CD4-positive, CD25-positive, alpha-beta regulatory T cell (primary cell): Measurements from ENCODE around the gene DAW1. TPM values are rescaled to one million over a fixed set of nuclear protein-coding genes. Genes with fewer than 3 reads are reported as not detected.

ENCODE experiments used
- ATAC-seq, 2 donors: fragments of 150-1000 bp; cut with Tn5 transposase; one replicate each; pipeline ENCODE4 v1.10.0; 2021; ENCODE audit warnings: low read depth in 2 of 2, moderate number of reproducible peaks in 2 of 2, moderate library complexity in 1 of 2
- DNase-seq, 3 donors: peaks; one replicate each; pipeline versions ENCODE4 v3.0.0 to v3.0.0-alpha.2; 2012 to 2022; ENCODE audit warnings: mixed read lengths in 1 of 3
- H3K27ac ChIP-seq: one replicate; pipeline ENCODE4 v1.7.0; 2013; ENCODE audit warnings: mild to moderate bottlenecking, low read length; ENCODE audit not compliant: insufficient read depth, poor library complexity, severe bottlenecking
- H3K27me3 ChIP-seq: one replicate; pipeline ENCODE4 v1.7.0; 2013; ENCODE audit warnings: low read length; ENCODE audit not compliant: control insufficient read depth, insufficient read depth
- H3K36me3 ChIP-seq: one replicate; pipeline ENCODE4 v1.7.0; 2013; ENCODE audit warnings: mild to moderate bottlenecking, low read length, moderate library complexity; ENCODE audit not compliant: control insufficient read depth, insufficient read depth
- H3K4me1 ChIP-seq: 2 replicates; pipeline ENCODE4 v1.7.0; 2013; ENCODE audit warnings: mild to moderate bottlenecking, low read length; ENCODE audit not compliant: insufficient read depth, control insufficient read depth, poor library complexity, severe bottlenecking
- H3K4me3 ChIP-seq: one replicate; pipeline ENCODE4 v1.7.0; 2013; ENCODE audit warnings: low read depth, mild to moderate bottlenecking, low read length, moderate library complexity
- H3K9me3 ChIP-seq, 2 experiments: 1 replicate in 1 of 2; 2 replicates in 1 of 2; pipeline ENCODE4 v1.7.0; 2013; ENCODE audit warnings: low read length in 2 of 2, mild to moderate bottlenecking in 1 of 2, moderate library complexity in 1 of 2; ENCODE audit not compliant: control insufficient read depth in 2 of 2
- H3K27ac Mint-ChIP-seq, 3 donors: one replicate each; pipeline ENCODE4 v1.8.0; 2020 to 2022; ENCODE audit warnings: mild to moderate bottlenecking in 3 of 3, mixed read lengths in 3 of 3, moderate library complexity in 2 of 3
- H3K27me3 Mint-ChIP-seq: one replicate; pipeline ENCODE4 v1.8.0; 2022; ENCODE audit warnings: mild to moderate bottlenecking, mixed read lengths
- H3K36me3 Mint-ChIP-seq: one replicate; pipeline ENCODE4 v1.8.0; 2020; ENCODE audit warnings: mixed read lengths
- H3K4me1 Mint-ChIP-seq, 4 donors: one replicate each; pipeline ENCODE4 v1.8.0; 2020 to 2022; ENCODE audit warnings: mixed read lengths in 4 of 4, mild to moderate bottlenecking in 1 of 4
- H3K4me3 Mint-ChIP-seq, 4 donors: one replicate each; pipeline ENCODE4 v1.8.0; 2020 to 2022; ENCODE audit warnings: mild to moderate bottlenecking in 4 of 4, mixed read lengths in 4 of 4, moderate library complexity in 3 of 4
- H3K9me3 Mint-ChIP-seq, 7 donors: one replicate each; pipeline ENCODE4 v1.8.0; 2020 to 2022; ENCODE audit warnings: mixed read lengths in 7 of 7, mild to moderate bottlenecking in 3 of 7, moderate library complexity in 2 of 7
- polyA plus RNA-seq, 4 donors: library from polyadenylated mRNA; unstranded; fragments of 300-500 nt; fragmentation: Illumina TruSeq; gene quantifications; one replicate each; pipeline ENCODE4 v1.2.3, GENCODE V29; 2021
- total RNA-seq: library from RNA; stranded (reverse); gene quantifications from one replicate; pipeline ENCODE4 v1.2.3, GENCODE V29; 2022

The DAW1 gene
- total and polyA plus RNA-seq, 5 donors from 2014 or later, result not detected

DNA sequence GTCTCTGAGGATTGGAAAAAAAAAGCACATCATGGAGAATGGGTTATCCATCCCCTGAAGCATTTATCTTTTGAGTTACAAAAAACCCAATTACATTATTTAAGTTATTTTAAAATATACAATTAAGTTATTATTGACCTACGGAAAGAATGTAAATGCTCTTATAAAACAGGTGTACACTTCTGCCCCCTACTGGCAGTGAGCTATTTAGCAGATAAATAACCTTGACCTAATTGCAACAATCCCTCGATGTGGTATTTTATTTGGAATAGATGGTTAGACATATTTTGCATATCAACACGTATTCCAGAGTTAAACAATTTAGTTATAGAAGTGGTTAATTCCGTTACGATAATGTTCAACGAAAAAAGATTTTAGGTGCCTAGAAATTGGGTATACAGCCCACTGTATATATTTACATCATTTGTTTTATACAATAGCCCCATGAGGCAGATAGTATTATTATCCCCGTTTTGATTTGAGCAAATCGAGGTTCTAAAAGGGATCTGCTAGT, 9.1 kb upstream of the DAW1 start:
- DNase-seq (peak; percentile 14 to 63 (median 29)), ATAC-seq (no peak)
- Histone ChIP-seq H3K27me3 (no peaks in the 10 kb centered on the region), H3K9me3 (no peaks in the 10 kb centered on the region), H3K4me1 (no peaks in the 10 kb centered on the region), H3K27ac (no peak overlapping the region), H3K36me3 (no peaks in the 10 kb centered on the region), H3K4me3 (no peak overlapping the region)
- H3K36me3 Mint-ChIP-seq, result no peaks in the 10 kb centered on the region
- no peak overlapping the region for H3K4me3 Mint-ChIP-seq
- H3K27ac Mint-ChIP-seq, result no peak overlapping the region
- peaks cover 4% of the 10 kb centered on the region for H3K27me3 Mint-ChIP-seq
- H3K4me1 Mint-ChIP-seq, result peaks cover 0 to 7% (median 2%) of the 10 kb centered on the region in 4 donors
- H3K9me3 Mint-ChIP-seq, result peaks cover 0 to 1% (median 0%) of the 10 kb centered on the region in 7 donors

DNA sequence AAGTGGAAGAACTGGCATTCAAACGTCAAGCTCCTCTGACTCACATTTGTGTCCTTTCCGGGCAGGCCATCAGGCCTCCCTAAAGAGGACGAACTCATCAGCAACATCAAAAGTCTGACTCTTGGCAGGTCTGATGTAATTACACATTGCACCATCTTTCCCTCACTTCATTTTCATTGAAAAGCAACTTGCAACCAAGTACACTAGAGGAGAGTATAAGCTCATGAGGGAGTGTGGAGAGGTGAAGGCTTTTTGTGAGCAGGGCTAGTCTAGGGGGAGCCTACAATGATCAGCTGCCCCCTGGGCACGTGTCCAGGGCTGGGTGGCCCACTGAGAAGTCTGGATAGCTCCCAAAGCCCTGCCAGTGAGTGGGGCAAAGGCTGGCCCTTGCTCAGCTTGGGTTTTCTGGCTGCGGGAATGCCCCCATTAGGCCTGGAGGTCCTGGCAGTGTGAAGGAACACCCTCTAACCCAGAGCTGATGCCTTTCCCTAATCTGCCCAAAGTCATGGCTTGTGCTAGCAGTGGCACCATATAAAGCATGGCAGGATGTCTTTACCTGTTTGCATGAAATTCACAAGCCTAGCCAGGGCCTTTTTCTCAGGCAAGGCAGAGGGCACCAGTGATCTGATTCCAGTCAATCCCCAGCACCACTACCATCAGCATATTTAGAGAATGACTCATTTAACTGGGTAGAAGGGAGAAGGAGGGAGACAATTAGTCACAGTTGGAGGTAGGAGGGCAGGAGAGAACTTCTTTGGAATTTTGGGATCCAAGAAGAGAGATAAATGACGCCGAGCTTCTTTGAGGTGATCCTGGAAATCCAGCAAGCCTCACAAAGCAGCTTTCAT, 8.5 kb upstream of the DAW1 start:
- no peaks in the 10 kb centered on the region for H3K27me3 ChIP-seq
- Mint-ChIP-seq H3K36me3 (no peaks in the 10 kb centered on the region), H3K4me3 (no peak overlapping the region), H3K27me3 (peaks cover 4% of the 10 kb centered on the region), H3K4me1 (peaks cover 0 to 7% (median 2%) of the 10 kb centered on the region in 4 donors), H3K9me3 (peaks cover 0 to 1% (median 0%) of the 10 kb centered on the region in 7 donors), H3K27ac (no peak overlapping the region)
- no peaks in the 10 kb centered on the region for H3K36me3 ChIP-seq
- no peaks in the 10 kb centered on the region for H3K9me3 ChIP-seq
- no peak for DNase-seq
- no peak overlapping the region for H3K27ac ChIP-seq
- no peak overlapping the region for H3K4me3 ChIP-seq
- H3K4me1 ChIP-seq, result no peaks in the 10 kb centered on the region
- ATAC-seq, result no peak

DNA sequence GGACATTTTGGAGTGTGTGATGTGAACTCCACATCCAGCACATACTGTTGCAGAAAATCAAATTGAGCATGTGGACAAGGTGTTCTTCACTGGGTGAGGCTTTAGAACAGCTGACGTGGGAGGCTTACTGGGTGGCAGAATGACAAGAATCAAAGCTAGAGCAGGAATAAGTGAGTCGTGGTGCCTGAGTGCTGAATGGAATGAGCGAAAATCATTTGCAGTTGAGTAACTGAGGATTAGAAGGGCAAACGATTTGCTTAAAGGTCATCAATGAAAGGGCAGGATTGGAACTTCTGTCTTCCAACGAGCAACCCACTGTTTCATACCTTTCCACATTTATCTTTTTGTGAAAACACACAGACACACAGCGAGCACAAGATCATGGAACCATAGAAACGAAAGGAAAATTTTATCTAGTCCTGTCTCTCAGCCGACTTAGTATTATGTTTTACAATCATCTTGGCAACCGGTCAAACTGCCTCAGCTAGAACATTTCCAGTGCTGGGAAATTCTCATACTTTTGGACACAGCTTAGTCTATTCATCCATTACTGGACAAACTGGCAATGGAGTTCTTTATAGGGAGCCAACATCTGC, 7.2 kb upstream of the DAW1 start:
- Histone ChIP-seq H3K9me3 (no peaks in the 10 kb centered on the region), H3K4me3 (no peak overlapping the region), H3K4me1 (no peaks in the 10 kb centered on the region), H3K27ac (no peak overlapping the region), H3K27me3 (no peaks in the 10 kb centered on the region), H3K36me3 (no peaks in the 10 kb centered on the region)
- Mint-ChIP-seq H3K36me3 (no peaks in the 10 kb centered on the region), H3K9me3 (peaks cover 0 to 1% (median 0%) of the 10 kb centered on the region in 7 donors), H3K27ac (no peak overlapping the region), H3K27me3 (peaks cover 4% of the 10 kb centered on the region), H3K4me1 (peaks cover 0 to 7% (median 2%) of the 10 kb centered on the region in 4 donors), H3K4me3 (no peak overlapping the region)
- DNase-seq, result no peak
- ATAC-seq, result no peak

DNA sequence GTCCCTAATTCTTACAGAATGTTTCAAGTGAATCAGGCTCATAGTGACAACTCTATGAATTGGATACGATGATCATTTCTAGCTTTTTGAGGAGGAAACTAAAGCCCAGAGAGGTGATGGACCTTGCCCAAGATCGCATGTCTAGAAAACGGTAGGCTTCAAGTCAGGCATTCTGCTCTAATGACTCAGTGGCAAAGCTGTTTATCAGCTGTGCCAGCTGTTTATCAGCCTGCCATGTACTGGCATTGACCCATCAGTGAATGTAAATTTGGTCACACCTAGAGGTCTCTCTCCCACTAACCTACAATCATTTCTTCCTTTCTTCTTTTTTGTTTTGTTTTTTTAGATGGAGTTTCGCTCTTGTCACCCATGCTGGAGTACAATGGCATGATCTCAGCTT, 6.1 kb upstream of the DAW1 start:
- Mint-ChIP-seq H3K4me1 (peaks cover 0 to 13% (median 2%) of the 10 kb centered on the region in 4 donors), H3K27me3 (peaks cover 11% of the 10 kb centered on the region), H3K9me3 (peaks cover 0 to 1% (median 0%) of the 10 kb centered on the region in 7 donors), H3K27ac (no peak overlapping the region), H3K4me3 (no peak overlapping the region), H3K36me3 (no peaks in the 10 kb centered on the region)
- H3K4me3 ChIP-seq, result no peak overlapping the region
- ATAC-seq (no peak), DNase-seq (no peak)
- no peaks in the 10 kb centered on the region for H3K4me1 ChIP-seq
- no peak overlapping the region for H3K27ac ChIP-seq
- no peaks in the 10 kb centered on the region for H3K27me3 ChIP-seq
- H3K9me3 ChIP-seq, result no peaks in the 10 kb centered on the region
- no peaks in the 10 kb centered on the region for H3K36me3 ChIP-seq

DNA sequence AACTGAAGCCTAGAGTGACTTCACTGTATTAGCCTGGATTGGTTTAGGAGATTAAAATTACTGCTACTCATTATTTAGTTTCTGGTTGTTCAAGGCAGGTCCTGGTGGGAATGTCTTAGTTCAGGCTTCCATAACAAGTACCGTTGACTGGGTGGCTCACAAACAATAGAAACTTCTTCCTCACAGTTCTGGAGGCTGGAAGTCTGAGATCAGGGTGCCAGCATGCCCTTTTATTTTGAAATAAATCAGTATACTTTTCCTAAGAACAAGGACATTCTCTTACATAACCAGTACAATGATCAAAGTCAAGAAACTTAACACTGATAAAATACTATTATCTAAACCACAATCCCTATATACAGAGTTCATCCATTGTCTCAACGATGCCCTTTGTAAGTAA, 4.0 kb upstream of the DAW1 start:
- H3K9me3 ChIP-seq, result no peaks in the 10 kb centered on the region
- no peak overlapping the region for H3K27ac ChIP-seq
- H3K4me3 Mint-ChIP-seq, result no peak overlapping the region
- no peaks in the 10 kb centered on the region for H3K36me3 ChIP-seq
- H3K36me3 Mint-ChIP-seq, result no peaks in the 10 kb centered on the region
- H3K9me3 Mint-ChIP-seq, result no peaks in the 10 kb centered on the region
- H3K27ac Mint-ChIP-seq, result no peak overlapping the region
- H3K4me1 Mint-ChIP-seq, result peaks cover 0 to 6% (median 0%) of the 10 kb centered on the region in 4 donors
- no peak for ATAC-seq
- H3K4me3 ChIP-seq, result no peak overlapping the region
- peaks cover 2% of the 10 kb centered on the region for H3K27me3 ChIP-seq
- no peak for DNase-seq
- H3K27me3 Mint-ChIP-seq, result peaks cover 15% of the 10 kb centered on the region
- peaks cover 7% of the 10 kb centered on the region for H3K4me1 ChIP-seq

DNA sequence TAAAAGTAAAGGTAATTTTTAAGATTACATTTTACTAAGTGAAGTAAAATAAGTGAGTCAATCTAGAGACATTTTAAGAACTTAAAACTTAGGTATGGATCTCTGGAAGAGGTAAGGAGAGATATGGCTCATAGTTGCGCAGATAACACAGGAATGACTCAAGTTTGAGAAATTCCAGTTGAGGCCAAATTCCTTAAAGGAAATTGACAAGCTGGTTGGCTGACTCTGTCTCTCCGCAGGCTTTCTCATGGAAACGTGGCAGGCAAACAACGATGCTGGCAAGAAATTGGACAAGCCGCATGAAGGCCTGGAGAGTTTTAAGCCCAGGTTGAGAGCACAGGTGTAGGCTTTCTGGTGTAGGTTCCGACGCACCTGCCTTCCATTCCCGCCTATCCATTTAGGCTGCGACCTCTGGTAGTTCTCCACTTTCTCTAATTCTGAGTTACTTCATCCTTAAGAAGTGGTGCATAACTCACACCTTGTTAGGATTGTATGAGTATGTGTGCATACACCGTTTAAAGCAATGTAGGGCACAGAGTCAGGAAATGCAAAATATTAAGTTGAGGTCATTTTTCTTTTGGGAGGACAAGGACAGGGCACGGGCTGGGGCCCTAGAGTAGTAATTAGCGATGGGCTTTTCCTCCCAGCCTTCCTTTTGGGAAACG, 589 bp upstream of the DAW1 start:
- Histone ChIP-seq H3K4me3 (no peak overlapping the region), H3K27ac (no peak overlapping the region), H3K27me3 (peaks cover 2% of the 10 kb centered on the region), H3K9me3 (no peaks in the 10 kb centered on the region), H3K36me3 (no peaks in the 10 kb centered on the region), H3K4me1 (peaks cover 7% of the 10 kb centered on the region)
- peak overlapping the region in 1 of 4 donors; percentile 34 for H3K4me3 Mint-ChIP-seq
- H3K9me3 Mint-ChIP-seq, result peaks cover 0 to 7% (median 1%) of the 10 kb centered on the region in 7 donors
- H3K27ac Mint-ChIP-seq, result no peak overlapping the region
- H3K4me1 Mint-ChIP-seq, result peaks cover 0 to 6% (median 0%) of the 10 kb centered on the region in 4 donors
- no peaks in the 10 kb centered on the region for H3K36me3 Mint-ChIP-seq
- DNase-seq (no peak), ATAC-seq (no peak)
- peaks cover 32% of the 10 kb centered on the region for H3K27me3 Mint-ChIP-seq

DNA sequence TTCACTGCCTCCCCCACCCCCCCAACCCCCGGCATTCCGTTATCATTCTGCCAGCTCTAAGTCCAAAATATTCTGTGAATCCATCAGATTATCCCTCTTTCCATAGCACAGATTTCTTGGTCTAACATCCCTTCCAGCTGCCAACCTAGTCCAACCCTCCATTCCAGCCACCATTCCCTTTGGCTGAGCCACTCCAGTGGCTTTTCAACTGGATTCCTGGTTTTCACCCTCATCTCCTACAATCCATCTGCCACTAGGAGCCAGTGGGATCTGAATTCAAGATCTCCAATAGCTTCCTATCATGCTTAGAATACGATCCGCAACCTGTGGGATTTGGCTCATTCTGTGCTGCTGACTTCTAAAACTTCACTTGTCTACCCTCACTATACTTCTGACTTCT, 1.2 kb downstream of the DAW1 start:
- Mint-ChIP-seq H3K4me1 (peaks cover 0 to 6% (median 0%) of the 10 kb centered on the region in 4 donors), H3K27me3 (peaks cover 28% of the 10 kb centered on the region), H3K4me3 (no peak overlapping the region), H3K27ac (no peak overlapping the region), H3K9me3 (peaks cover 0 to 7% (median 1%) of the 10 kb centered on the region in 7 donors), H3K36me3 (no peaks in the 10 kb centered on the region)
- Histone ChIP-seq H3K4me1 (peaks cover 7% of the 10 kb centered on the region), H3K4me3 (no peak overlapping the region), H3K36me3 (no peaks in the 10 kb centered on the region), H3K27ac (no peak overlapping the region), H3K27me3 (peaks cover 2% of the 10 kb centered on the region), H3K9me3 (no peaks in the 10 kb centered on the region)
- ATAC-seq, result no peak
- no peak for DNase-seq
